Panc1 (cell line): Measurements from ENCODE around the gene CBFB.

ENCODE experiments used
- POLR2AphosphoS5 ChIP-seq: IDR thresholded peaks from 2 replicates; pipeline ENCODE4 v1.6.1; 2012; ENCODE audit warnings: mild to moderate bottlenecking, low read depth, low read length, moderate library complexity
- SIN3A ChIP-seq: IDR thresholded peaks from 2 replicates; pipeline ENCODE4 v1.6.1; 2012; ENCODE audit warnings: low read depth, mild to moderate bottlenecking, low read length, moderate library complexity, borderline replicate concordance; ENCODE audit not compliant: insufficient read depth
- TCF7L2 ChIP-seq: IDR thresholded peaks from 2 replicates; pipeline ENCODE4 v1.6.1; 2011; ENCODE audit warnings: mild to moderate bottlenecking, low read depth, low read length, inconsistent platforms
- TF ChIP-seq, protein P1 (sequence below): fragments of 450-650 bp; IDR thresholded peaks from 2 replicates; pipeline ENCODE4 v1.5.1; 2017; ENCODE audit warnings: mild to moderate bottlenecking
- TF ChIP-seq, protein P2 (sequence below), 2 experiments: IDR thresholded peaks; 2 replicates each; pipeline ENCODE4 v1.6.1; 2011 to 2012; ENCODE audit warnings: low read depth in 2 of 2, control low read depth in 1 of 2, low read length in 1 of 2, mild to moderate bottlenecking in 1 of 2, moderate library complexity in 1 of 2; ENCODE audit not compliant: insufficient read depth in 1 of 2

DNA sequence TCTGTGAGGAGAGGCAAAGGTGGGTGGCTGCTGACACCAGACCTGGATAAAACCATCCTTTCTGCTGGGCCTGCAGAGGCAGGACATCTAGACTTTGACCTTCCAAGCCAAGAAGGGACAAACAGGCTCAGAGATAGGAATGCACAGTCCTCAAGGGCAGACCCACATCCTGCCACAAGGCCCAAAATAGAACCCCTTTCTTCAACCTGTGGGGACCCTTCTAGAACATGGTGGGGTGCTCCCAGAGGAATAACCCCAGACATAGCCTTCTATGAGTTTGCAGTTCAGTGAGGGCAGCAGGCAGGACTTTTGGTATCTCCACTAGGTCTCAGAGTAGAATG lies 3.8 kb upstream of the CBFB start:
- TF ChIP-seq, protein P1, sequence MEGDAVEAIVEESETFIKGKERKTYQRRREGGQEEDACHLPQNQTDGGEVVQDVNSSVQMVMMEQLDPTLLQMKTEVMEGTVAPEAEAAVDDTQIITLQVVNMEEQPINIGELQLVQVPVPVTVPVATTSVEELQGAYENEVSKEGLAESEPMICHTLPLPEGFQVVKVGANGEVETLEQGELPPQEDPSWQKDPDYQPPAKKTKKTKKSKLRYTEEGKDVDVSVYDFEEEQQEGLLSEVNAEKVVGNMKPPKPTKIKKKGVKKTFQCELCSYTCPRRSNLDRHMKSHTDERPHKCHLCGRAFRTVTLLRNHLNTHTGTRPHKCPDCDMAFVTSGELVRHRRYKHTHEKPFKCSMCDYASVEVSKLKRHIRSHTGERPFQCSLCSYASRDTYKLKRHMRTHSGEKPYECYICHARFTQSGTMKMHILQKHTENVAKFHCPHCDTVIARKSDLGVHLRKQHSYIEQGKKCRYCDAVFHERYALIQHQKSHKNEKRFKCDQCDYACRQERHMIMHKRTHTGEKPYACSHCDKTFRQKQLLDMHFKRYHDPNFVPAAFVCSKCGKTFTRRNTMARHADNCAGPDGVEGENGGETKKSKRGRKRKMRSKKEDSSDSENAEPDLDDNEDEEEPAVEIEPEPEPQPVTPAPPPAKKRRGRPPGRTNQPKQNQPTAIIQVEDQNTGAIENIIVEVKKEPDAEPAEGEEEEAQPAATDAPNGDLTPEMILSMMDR: no peak
- TF ChIP-seq, protein P2, sequence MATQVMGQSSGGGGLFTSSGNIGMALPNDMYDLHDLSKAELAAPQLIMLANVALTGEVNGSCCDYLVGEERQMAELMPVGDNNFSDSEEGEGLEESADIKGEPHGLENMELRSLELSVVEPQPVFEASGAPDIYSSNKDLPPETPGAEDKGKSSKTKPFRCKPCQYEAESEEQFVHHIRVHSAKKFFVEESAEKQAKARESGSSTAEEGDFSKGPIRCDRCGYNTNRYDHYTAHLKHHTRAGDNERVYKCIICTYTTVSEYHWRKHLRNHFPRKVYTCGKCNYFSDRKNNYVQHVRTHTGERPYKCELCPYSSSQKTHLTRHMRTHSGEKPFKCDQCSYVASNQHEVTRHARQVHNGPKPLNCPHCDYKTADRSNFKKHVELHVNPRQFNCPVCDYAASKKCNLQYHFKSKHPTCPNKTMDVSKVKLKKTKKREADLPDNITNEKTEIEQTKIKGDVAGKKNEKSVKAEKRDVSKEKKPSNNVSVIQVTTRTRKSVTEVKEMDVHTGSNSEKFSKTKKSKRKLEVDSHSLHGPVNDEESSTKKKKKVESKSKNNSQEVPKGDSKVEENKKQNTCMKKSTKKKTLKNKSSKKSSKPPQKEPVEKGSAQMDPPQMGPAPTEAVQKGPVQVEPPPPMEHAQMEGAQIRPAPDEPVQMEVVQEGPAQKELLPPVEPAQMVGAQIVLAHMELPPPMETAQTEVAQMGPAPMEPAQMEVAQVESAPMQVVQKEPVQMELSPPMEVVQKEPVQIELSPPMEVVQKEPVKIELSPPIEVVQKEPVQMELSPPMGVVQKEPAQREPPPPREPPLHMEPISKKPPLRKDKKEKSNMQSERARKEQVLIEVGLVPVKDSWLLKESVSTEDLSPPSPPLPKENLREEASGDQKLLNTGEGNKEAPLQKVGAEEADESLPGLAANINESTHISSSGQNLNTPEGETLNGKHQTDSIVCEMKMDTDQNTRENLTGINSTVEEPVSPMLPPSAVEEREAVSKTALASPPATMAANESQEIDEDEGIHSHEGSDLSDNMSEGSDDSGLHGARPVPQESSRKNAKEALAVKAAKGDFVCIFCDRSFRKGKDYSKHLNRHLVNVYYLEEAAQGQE (IDR thresholded peaks at IDR 0.05; ENCODE audit: insufficient read depth in 1 of 2, low read depth in 2 of 2, low read length in 1 of 2): no peak
- TF ChIP-seq POLR2AphosphoS5 (no peak), SIN3A (no peak), TCF7L2 (no peak)
